Lung (tissue), 12 donors: ENCODE data around the gene PRPF40A. TPM values are rescaled to one million over a fixed set of nuclear protein-coding genes. Genes with fewer than 3 reads are reported as not detected.

ENCODE experiments used
- ATAC-seq: fragments of 200-7000 bp; cut with Tn5 transposase; one replicate; pipeline ENCODE4 v1.9.1; 2020; ENCODE audit warnings: moderate number of reproducible peaks; ENCODE audit not compliant: insufficient read depth, low FRiP score
- DNase-seq, 3 donors: peaks; one replicate each; pipeline ENCODE4 v3.0.0-alpha.2; 2013 to 2017
- H3K27ac ChIP-seq, 2 donors: one replicate each; pipeline ENCODE4 v1.5.1; 2013; ENCODE audit warnings: mild to moderate bottlenecking in 2 of 2, moderate library complexity in 2 of 2, control low read depth in 1 of 2, inconsistent platforms in 1 of 2, low read depth in 1 of 2, low read length in 1 of 2
- H3K27me3 ChIP-seq, 3 donors: one replicate each; pipeline ENCODE4 v1.5.1; 2013; ENCODE audit warnings: low read length in 2 of 3; ENCODE audit not compliant: control insufficient read depth in 3 of 3, insufficient read depth in 3 of 3
- H3K36me3 ChIP-seq, 4 donors: one replicate each; pipeline ENCODE4 v1.5.1; 2013; ENCODE audit warnings: low read length in 4 of 4, mild to moderate bottlenecking in 1 of 4, moderate library complexity in 1 of 4; ENCODE audit not compliant: control insufficient read depth in 4 of 4, insufficient read depth in 4 of 4
- H3K4me1 ChIP-seq, 5 donors: one replicate each; pipeline ENCODE4 v1.5.1; 2013; ENCODE audit warnings: low read length in 5 of 5, mild to moderate bottlenecking in 2 of 5, moderate library complexity in 1 of 5; ENCODE audit not compliant: control insufficient read depth in 5 of 5, insufficient read depth in 5 of 5
- H3K4me3 ChIP-seq: one replicate; pipeline ENCODE4 v1.5.1; 2013; ENCODE audit warnings: mild to moderate bottlenecking, control low read depth, moderate library complexity
- H3K9ac ChIP-seq, 2 donors: one replicate each; pipeline ENCODE4 v1.5.1; 2013; ENCODE audit warnings: low read length in 2 of 2, control low read depth in 1 of 2; ENCODE audit not compliant: insufficient read depth in 1 of 2
- H3K9me3 ChIP-seq, 4 donors: one replicate each; pipeline ENCODE4 v1.5.1; 2013; ENCODE audit warnings: low read length in 3 of 4, mild to moderate bottlenecking in 1 of 4, moderate library complexity in 1 of 4; ENCODE audit not compliant: control insufficient read depth in 4 of 4, insufficient read depth in 3 of 4
- WGBS, 2 donors: extraction: QIAGEN DNeasy Blood & Tissue Kit; methylation state at CpG; one replicate each; pipeline ENCODE4 v1.1.7; 2013; 5-methylcytosine and 5-hydroxymethylcytosine counted together
- polyA plus RNA-seq, 2 donors: library from polyadenylated mRNA; stranded (reverse); fragments of 200-250 nt; gene quantifications; one replicate each; pipeline ENCODE4 v1.2.1, GENCODE V29; 2013
- total RNA-seq, 2 donors: library from RNA; depleted of rRNA in 1 of 2; stranded (reverse); fragments of >200 nt in 1 of 2; gene quantifications; one replicate each; pipeline ENCODE4 v1.2.1, GENCODE V29; 2014 to 2021
- TF ChIP-seq, protein P1 (sequence below): IDR thresholded peaks from 2 replicates; pipeline ENCODE4 v1.5.1; 2012; ENCODE audit warnings: mild to moderate bottlenecking; ENCODE audit errors: control extremely low read depth, extremely low read depth
- donor health status: control.
- donor health status: control.
- donor health status: Bipolar disorder and iron deficiency.
- donor health status: healthy.
- donor health status: DM: yes; HTN: yes; CAD: no.

Gene PRPF40A
- total and polyA plus RNA-seq, 4 donors, result 20.1 to 131 (median 58.6) TPM

DNA sequence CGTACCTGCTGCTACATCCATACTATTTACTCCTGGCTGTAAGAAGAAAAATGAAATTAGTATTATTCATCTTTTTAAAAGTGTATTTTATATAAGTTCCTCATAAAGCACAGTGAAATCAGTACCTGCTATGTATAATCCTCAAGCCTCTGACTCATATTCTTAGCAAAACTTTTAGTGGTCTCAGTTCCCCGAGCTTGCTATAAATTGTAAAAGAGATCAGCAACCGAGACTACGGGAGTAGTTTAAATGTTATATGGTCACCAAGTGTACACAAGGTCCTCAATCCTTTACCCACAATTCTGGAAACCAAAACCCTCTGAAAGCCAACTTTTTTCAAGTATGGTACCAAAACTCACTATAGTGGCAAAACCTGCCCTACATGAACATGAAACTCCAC, 24.2 kb downstream of the PRPF40A start:
- ATAC-seq (no peak), DNase-seq (no peak)
- H3K27me3 ChIP-seq, result no peaks in the 10 kb centered on the region
- TF ChIP-seq, protein P1, sequence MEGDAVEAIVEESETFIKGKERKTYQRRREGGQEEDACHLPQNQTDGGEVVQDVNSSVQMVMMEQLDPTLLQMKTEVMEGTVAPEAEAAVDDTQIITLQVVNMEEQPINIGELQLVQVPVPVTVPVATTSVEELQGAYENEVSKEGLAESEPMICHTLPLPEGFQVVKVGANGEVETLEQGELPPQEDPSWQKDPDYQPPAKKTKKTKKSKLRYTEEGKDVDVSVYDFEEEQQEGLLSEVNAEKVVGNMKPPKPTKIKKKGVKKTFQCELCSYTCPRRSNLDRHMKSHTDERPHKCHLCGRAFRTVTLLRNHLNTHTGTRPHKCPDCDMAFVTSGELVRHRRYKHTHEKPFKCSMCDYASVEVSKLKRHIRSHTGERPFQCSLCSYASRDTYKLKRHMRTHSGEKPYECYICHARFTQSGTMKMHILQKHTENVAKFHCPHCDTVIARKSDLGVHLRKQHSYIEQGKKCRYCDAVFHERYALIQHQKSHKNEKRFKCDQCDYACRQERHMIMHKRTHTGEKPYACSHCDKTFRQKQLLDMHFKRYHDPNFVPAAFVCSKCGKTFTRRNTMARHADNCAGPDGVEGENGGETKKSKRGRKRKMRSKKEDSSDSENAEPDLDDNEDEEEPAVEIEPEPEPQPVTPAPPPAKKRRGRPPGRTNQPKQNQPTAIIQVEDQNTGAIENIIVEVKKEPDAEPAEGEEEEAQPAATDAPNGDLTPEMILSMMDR, result no peak
- H3K4me3 ChIP-seq, result no peak overlapping the region
- H3K27ac ChIP-seq, result no peak overlapping the region
- no peaks in the 10 kb centered on the region for H3K4me1 ChIP-seq
- H3K9me3 ChIP-seq, result no peaks in the 10 kb centered on the region
- WGBS, 2 donors, result 93 to 97% methylated on average over 4 of the region's 4 CpGs
- H3K36me3 ChIP-seq, result peaks cover 0 to 8% (median 3%) of the 10 kb centered on the region in 4 donors
- H3K9ac ChIP-seq, result no peak overlapping the region

DNA sequence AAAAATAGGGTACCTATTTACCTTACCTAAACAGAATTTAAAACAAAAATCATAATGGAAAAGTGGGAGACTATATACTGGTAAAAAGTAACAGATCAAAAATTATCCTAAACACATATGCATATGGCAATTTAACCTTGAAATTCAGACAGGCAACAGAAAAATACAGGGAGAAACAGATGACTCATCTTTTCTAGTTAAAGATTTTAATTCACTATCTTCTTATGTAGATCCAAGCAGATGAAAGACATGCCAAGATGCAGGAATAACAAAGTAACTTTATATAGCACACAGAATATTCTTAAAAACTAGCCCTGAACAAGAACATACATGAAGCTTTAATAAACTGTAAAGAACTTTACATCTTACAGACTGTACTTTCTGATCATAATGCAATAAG, 30.9 kb downstream of the PRPF40A start:
- DNase-seq, result no peak
- Histone ChIP-seq H3K27me3 (no peaks in the 10 kb centered on the region), H3K9me3 (no peaks in the 10 kb centered on the region), H3K27ac (no peak overlapping the region), H3K4me1 (peaks cover 0 to 2% (median 0%) of the 10 kb centered on the region in 5 donors), H3K36me3 (peaks cover 0 to 10% (median under 1%) of the 10 kb centered on the region in 4 donors), H3K9ac (no peak overlapping the region), H3K4me3 (no peak overlapping the region)
- ATAC-seq, result no peak
- TF ChIP-seq, protein P1, result no peak

DNA sequence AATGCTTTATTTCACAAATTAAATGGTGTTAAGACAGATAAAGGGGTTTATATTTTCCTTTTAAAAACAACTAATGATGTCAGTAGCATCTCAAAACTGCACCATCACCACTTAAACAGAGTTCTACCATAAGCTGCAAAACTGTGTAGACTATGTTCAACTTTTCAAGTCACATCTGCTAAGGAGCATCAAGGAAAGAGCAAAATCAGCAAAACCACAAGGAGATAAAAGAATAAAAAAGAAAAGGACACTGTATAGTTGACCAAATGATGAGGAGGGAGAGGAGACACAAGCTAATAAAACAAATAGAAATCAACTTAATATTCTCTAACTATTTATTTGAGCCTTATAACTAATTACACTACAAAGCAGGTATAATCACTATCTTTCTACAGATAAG, 33.9 kb downstream of the PRPF40A start:
- peaks cover 0 to 18% (median 7%) of the 10 kb centered on the region in 4 donors for H3K36me3 ChIP-seq

More for the DNA sequence above, 33.9 kb downstream of the PRPF40A start:
- DNase-seq, result no peak
- H3K9me3 ChIP-seq, result no peaks in the 10 kb centered on the region
- H3K27ac ChIP-seq, result no peak overlapping the region
- H3K4me1 ChIP-seq, result peaks cover 0 to 2% (median 0%) of the 10 kb centered on the region in 5 donors
- no peak overlapping the region for H3K9ac ChIP-seq
- no peak for ATAC-seq
- no peak overlapping the region for H3K4me3 ChIP-seq
- TF ChIP-seq, protein P1, result no peak
- no peaks in the 10 kb centered on the region for H3K27me3 ChIP-seq
